HEK293 (cell line): ENCODE results near the gene HPSE2.

Source experiments
- CTCF ChIA-PET: fragments of 350-600 bp; formaldehyde crosslinking; extraction: SDS; loops from one replicate; lab custom pipeline; 2021; ENCODE audit warnings: antibody characterized with exemption; lab: Yijun Ruan, JAX
- POLR2A ChIA-PET: fragments of 300-600 bp; formaldehyde crosslinking; extraction: SDS; loops from one replicate; lab custom pipeline; 2020; ENCODE audit warnings: antibody characterized with exemption, inconsistent platforms; lab: Yijun Ruan, JAX
- H3K27ac ChIP-seq: fragments of 200-500 bp; sonication (Bioruptor generic); 2 replicates; pipeline ENCODE4 v1.5.1; 2014; ENCODE audit warnings: low read depth, low read length, control low read depth, inconsistent platforms; ENCODE audit errors: extremely low read depth
- H3K36me3 ChIP-seq, 2 experiments: fragments of 200-500 bp in 1 of 2; sonication (Bioruptor generic) in 1 of 2; 1 replicate in 1 of 2; 2 replicates in 1 of 2; pipeline ENCODE4 v1.5.1; 2014 to 2017; ENCODE audit warnings: inconsistent platforms in 2 of 2, low read length in 2 of 2; ENCODE audit not compliant: control insufficient read depth in 2 of 2, insufficient read depth in 1 of 2
- H3K4me1 ChIP-seq: fragments of 200-500 bp; sonication (Bioruptor generic); 2 replicates; pipeline ENCODE4 v1.5.1; 2014; ENCODE audit warnings: mild to moderate bottlenecking, low read length, inconsistent platforms; ENCODE audit not compliant: control insufficient read depth, insufficient read depth
- H3K4me3 ChIP-seq: 2 replicates; pipeline ENCODE4 v1.5.1; 2011; ENCODE audit warnings: low read depth, mild to moderate bottlenecking, control low read depth, low read length, moderate library complexity
- H3K9me3 ChIP-seq: fragments of 200-500 bp; sonication (Bioruptor generic); 2 replicates; pipeline ENCODE4 v1.5.1; 2014; ENCODE audit warnings: low read depth, low read length, inconsistent platforms; ENCODE audit not compliant: control insufficient read depth, insufficient read depth
- BCL11A ChIP-seq: fragments of 450-650 bp; formaldehyde crosslinking; IDR thresholded peaks from 2 replicates; pipeline ENCODE4 v1.5.1; 2016; ENCODE audit warnings: low read depth, missing biosample characterization, missing genetic modification characterization
- IKZF3 ChIP-seq: fragments of 450-650 bp; IDR thresholded peaks from 2 replicates; pipeline ENCODE4 v1.5.0; 2018; ENCODE audit warnings: missing biosample characterization, mild to moderate bottlenecking, missing genetic modification characterization, moderate library complexity
- KLF10 ChIP-seq: fragments of 450-650 bp; IDR thresholded peaks from 2 replicates; pipeline ENCODE4 v1.5.1; 2018; ENCODE audit warnings: missing biosample characterization, mild to moderate bottlenecking, missing genetic modification characterization
- KLF16 ChIP-seq: fragments of 450-650 bp; formaldehyde crosslinking; IDR thresholded peaks from 2 replicates; pipeline ENCODE4 v1.5.1; 2017; ENCODE audit warnings: missing biosample characterization, missing genetic modification characterization
- RBAK ChIP-seq: fragments of 450-650 bp; formaldehyde crosslinking; IDR thresholded peaks from 2 replicates; pipeline ENCODE4 v1.5.1; 2016; ENCODE audit warnings: missing biosample characterization, missing genetic modification characterization
- SALL2 ChIP-seq: fragments of 450-650 bp; formaldehyde crosslinking; IDR thresholded peaks from 2 replicates; pipeline ENCODE4 v1.5.0; 2017; ENCODE audit warnings: missing biosample characterization, mild to moderate bottlenecking, missing genetic modification characterization, borderline replicate concordance
- SCRT1 ChIP-seq: fragments of 450-650 bp; formaldehyde crosslinking; IDR thresholded peaks from 2 replicates; pipeline ENCODE4 v1.5.1; 2016; ENCODE audit warnings: missing biosample characterization, missing genetic modification characterization, borderline replicate concordance
- SCRT2 ChIP-seq: fragments of 450-650 bp; formaldehyde crosslinking; IDR thresholded peaks from 2 replicates; pipeline ENCODE4 v1.5.1; 2016; ENCODE audit warnings: missing biosample characterization, missing genetic modification characterization
- SETDB1 ChIP-seq: IDR thresholded peaks from one replicate; pipeline ENCODE4 v1.6.1; 2017; ENCODE audit warnings: mild to moderate bottlenecking, low read length, moderate library complexity, mixed read lengths; ENCODE audit not compliant: insufficient read length
- ZBTB1 ChIP-seq: fragments of 450-650 bp; formaldehyde crosslinking; IDR thresholded peaks from 2 replicates; pipeline ENCODE4 v1.5.1; 2016; ENCODE audit warnings: missing biosample characterization, missing genetic modification characterization
- ZBTB17 ChIP-seq: fragments of 450-650 bp; formaldehyde crosslinking; IDR thresholded peaks from 2 replicates; pipeline ENCODE4 v1.5.1; 2016; ENCODE audit warnings: missing biosample characterization, missing genetic modification characterization
- ZBTB8A ChIP-seq: fragments of 450-650 bp; formaldehyde crosslinking; IDR thresholded peaks from 2 replicates; pipeline ENCODE4 v1.5.1; 2016; ENCODE audit warnings: missing biosample characterization, missing genetic modification characterization
- ZNF174 ChIP-seq: fragments of 450-650 bp; formaldehyde crosslinking; IDR thresholded peaks from 2 replicates; pipeline ENCODE4 v1.5.0; 2017; ENCODE audit warnings: missing biosample characterization, mild to moderate bottlenecking, missing genetic modification characterization
- ZNF221 ChIP-seq: fragments of 450-650 bp; formaldehyde crosslinking; IDR thresholded peaks from 2 replicates; pipeline ENCODE4 v1.5.1; 2017; ENCODE audit warnings: missing biosample characterization, missing genetic modification characterization, borderline replicate concordance
- ZNF302 ChIP-seq: fragments of 450-650 bp; formaldehyde crosslinking; IDR thresholded peaks from 2 replicates; pipeline ENCODE4 v1.5.1; 2016; ENCODE audit warnings: missing biosample characterization, missing genetic modification characterization, low read depth
- ZNF335 ChIP-seq: fragments of 450-650 bp; formaldehyde crosslinking; conservative IDR thresholded peaks from 2 replicates; pipeline ENCODE4 v1.5.1; 2016; ENCODE audit warnings: missing biosample characterization, missing genetic modification characterization
- ZNF341 ChIP-seq: fragments of 450-650 bp; formaldehyde crosslinking; IDR thresholded peaks from 2 replicates; pipeline ENCODE4; 2016; ENCODE audit warnings: low read depth, missing biosample characterization, missing genetic modification characterization
- ZNF350 ChIP-seq: fragments of 450-650 bp; formaldehyde crosslinking; IDR thresholded peaks from 2 replicates; pipeline ENCODE4 v1.5.0; 2017; ENCODE audit warnings: missing biosample characterization, mild to moderate bottlenecking, missing genetic modification characterization
- ZNF423 ChIP-seq: fragments of 450-650 bp; formaldehyde crosslinking; IDR thresholded peaks from 2 replicates; pipeline ENCODE4 v1.5.1; 2016; ENCODE audit warnings: missing biosample characterization, missing genetic modification characterization
- ZNF510 ChIP-seq: fragments of 450-650 bp; formaldehyde crosslinking; IDR thresholded peaks from 2 replicates; pipeline ENCODE4 v1.5.1; 2018; ENCODE audit warnings: mild to moderate bottlenecking, missing genetic modification characterization, missing biosample characterization; ENCODE audit not compliant: insufficient replicate concordance
- ZNF610 ChIP-seq: fragments of 450-650 bp; formaldehyde crosslinking; IDR thresholded peaks from 2 replicates; pipeline ENCODE4 v1.5.1; 2016; ENCODE audit warnings: missing biosample characterization, missing genetic modification characterization, borderline replicate concordance
- ZNF629 ChIP-seq: fragments of 450-650 bp; formaldehyde crosslinking; IDR thresholded peaks from 2 replicates; pipeline ENCODE4 v1.5.1; 2017; ENCODE audit warnings: missing biosample characterization, missing genetic modification characterization
- ZNF654 ChIP-seq: fragments of 450-650 bp; formaldehyde crosslinking; IDR thresholded peaks from 2 replicates; pipeline ENCODE4 v1.5.1; 2016; ENCODE audit warnings: low read depth, missing biosample characterization, missing genetic modification characterization
- ZNF658 ChIP-seq: fragments of 450-650 bp; formaldehyde crosslinking; IDR thresholded peaks from 2 replicates; pipeline ENCODE4; 2016; ENCODE audit warnings: missing biosample characterization, missing genetic modification characterization
- ZNF701 ChIP-seq: fragments of 450-650 bp; formaldehyde crosslinking; IDR thresholded peaks from 2 replicates; pipeline ENCODE4 v1.5.1; 2016; ENCODE audit warnings: missing biosample characterization, missing genetic modification characterization
- ZSCAN23 ChIP-seq: fragments of 450-650 bp; formaldehyde crosslinking; IDR thresholded peaks from 2 replicates; pipeline ENCODE4 v1.5.1; 2016; ENCODE audit warnings: missing biosample characterization, missing genetic modification characterization
- TF ChIP-seq, protein P1 (sequence below): fragments of 450-650 bp; formaldehyde crosslinking; IDR thresholded peaks from 2 replicates; pipeline ENCODE4 v1.5.1; 2016; ENCODE audit warnings: missing biosample characterization, missing genetic modification characterization
- TF ChIP-seq, protein P2 (sequence below): fragments of 450-650 bp; formaldehyde crosslinking; IDR thresholded peaks from 2 replicates; pipeline ENCODE4 v1.5.1; 2016; ENCODE audit warnings: missing biosample characterization, missing genetic modification characterization
- TF ChIP-seq, protein P3 (sequence below): fragments of 450-650 bp; IDR thresholded peaks from 2 replicates; pipeline ENCODE4 v1.5.1; 2018; ENCODE audit warnings: missing biosample characterization, mild to moderate bottlenecking, missing genetic modification characterization
- TF ChIP-seq, protein P4 (sequence below): fragments of 450-650 bp; formaldehyde crosslinking; IDR thresholded peaks from 2 replicates; pipeline ENCODE4 v1.5.1; 2016; ENCODE audit warnings: missing biosample characterization, missing genetic modification characterization
- TF ChIP-seq, protein P5 (sequence below): fragments of 450-650 bp; formaldehyde crosslinking; IDR thresholded peaks from 2 replicates; pipeline ENCODE4; 2016; ENCODE audit warnings: missing biosample characterization, missing genetic modification characterization

HPSE2 gene

DNA sequence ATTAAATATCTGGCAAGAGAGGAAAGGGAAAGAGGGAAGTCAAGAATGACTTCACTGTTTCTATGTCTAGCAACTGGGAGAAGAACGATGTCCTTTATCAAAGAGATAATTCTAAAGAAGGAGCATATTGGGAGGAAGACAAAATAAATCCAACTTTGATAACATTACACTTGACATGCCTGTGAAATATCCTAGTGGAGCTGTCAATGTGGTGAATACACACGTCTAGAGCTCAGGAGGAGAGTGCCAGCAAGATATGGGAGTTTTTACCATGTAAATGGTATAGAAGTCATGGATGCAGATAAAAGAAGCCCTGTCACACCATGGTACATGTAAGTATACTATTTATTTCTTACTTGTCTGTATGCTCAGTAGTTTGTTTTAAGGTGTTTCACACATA, 356.7 kb downstream of the HPSE2 start:
- ChIA-PET CTCF (interaction anchor here (0.5 to 1.0 kb wide), 3 partner anchors 21 to 1865 kb away, joined by 3 read pairs; no protein-coding TSS in a partner anchor), POLR2A (no interaction called here)
- no peaks in the 10 kb centered on the region for H3K4me1 ChIP-seq
- H3K27ac ChIP-seq, result no peak overlapping the region
- H3K4me3 ChIP-seq, result no peak overlapping the region
- TF ChIP-seq ZSCAN23 (tag by site-specific recombination), result no peak
- TF ChIP-seq, protein P1, sequence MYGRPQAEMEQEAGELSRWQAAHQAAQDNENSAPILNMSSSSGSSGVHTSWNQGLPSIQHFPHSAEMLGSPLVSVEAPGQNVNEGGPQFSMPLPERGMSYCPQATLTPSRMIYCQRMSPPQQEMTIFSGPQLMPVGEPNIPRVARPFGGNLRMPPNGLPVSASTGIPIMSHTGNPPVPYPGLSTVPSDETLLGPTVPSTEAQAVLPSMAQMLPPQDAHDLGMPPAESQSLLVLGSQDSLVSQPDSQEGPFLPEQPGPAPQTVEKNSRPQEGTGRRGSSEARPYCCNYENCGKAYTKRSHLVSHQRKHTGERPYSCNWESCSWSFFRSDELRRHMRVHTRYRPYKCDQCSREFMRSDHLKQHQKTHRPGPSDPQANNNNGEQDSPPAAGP, result no peak
- TF ChIP-seq, protein P2, sequence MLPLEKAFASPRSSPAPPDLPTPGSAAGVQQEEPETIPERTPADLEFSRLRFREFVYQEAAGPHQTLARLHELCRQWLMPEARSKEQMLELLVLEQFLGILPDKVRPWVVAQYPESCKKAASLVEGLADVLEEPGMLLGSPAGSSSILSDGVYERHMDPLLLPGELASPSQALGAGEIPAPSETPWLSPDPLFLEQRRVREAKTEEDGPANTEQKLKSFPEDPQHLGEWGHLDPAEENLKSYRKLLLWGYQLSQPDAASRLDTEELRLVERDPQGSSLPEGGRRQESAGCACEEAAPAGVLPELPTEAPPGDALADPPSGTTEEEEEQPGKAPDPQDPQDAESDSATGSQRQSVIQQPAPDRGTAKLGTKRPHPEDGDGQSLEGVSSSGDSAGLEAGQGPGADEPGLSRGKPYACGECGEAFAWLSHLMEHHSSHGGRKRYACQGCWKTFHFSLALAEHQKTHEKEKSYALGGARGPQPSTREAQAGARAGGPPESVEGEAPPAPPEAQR (tag by site-specific recombination), result no peak
- TF ChIP-seq ZNF654 (tag by site-specific recombination), result no peak
- no peak for TF ChIP-seq ZNF510 (tag by site-specific recombination)
- TF ChIP-seq, protein P3, sequence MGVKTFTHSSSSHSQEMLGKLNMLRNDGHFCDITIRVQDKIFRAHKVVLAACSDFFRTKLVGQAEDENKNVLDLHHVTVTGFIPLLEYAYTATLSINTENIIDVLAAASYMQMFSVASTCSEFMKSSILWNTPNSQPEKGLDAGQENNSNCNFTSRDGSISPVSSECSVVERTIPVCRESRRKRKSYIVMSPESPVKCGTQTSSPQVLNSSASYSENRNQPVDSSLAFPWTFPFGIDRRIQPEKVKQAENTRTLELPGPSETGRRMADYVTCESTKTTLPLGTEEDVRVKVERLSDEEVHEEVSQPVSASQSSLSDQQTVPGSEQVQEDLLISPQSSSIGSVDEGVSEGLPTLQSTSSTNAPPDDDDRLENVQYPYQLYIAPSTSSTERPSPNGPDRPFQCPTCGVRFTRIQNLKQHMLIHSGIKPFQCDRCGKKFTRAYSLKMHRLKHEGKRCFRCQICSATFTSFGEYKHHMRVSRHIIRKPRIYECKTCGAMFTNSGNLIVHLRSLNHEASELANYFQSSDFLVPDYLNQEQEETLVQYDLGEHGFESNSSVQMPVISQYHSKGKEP (tag by site-specific recombination), result no peak
- no peak for TF ChIP-seq BCL11A (tag by site-specific recombination)
- TF ChIP-seq ZNF174, result no peak
- TF ChIP-seq RBAK (tag by site-specific recombination), result no peak
- no peak for TF ChIP-seq ZNF350 (tag by site-specific recombination)
- no peak for TF ChIP-seq ZNF610
- TF ChIP-seq ZBTB8A (tag by site-specific recombination), result no peak
- TF ChIP-seq KLF16 (tag by site-specific recombination), result no peak
- TF ChIP-seq ZNF658, result no peak
- TF ChIP-seq, protein P4, sequence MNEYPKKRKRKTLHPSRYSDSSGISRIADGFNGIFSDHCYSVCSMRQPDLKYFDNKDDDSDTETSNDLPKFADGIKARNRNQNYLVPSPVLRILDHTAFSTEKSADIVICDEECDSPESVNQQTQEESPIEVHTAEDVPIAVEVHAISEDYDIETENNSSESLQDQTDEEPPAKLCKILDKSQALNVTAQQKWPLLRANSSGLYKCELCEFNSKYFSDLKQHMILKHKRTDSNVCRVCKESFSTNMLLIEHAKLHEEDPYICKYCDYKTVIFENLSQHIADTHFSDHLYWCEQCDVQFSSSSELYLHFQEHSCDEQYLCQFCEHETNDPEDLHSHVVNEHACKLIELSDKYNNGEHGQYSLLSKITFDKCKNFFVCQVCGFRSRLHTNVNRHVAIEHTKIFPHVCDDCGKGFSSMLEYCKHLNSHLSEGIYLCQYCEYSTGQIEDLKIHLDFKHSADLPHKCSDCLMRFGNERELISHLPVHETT (tag by site-specific recombination), result no peak
- no peak for TF ChIP-seq ZNF221 (tag by site-specific recombination)
- TF ChIP-seq ZBTB1 (tag by site-specific recombination), result no peak
- TF ChIP-seq, protein P5, sequence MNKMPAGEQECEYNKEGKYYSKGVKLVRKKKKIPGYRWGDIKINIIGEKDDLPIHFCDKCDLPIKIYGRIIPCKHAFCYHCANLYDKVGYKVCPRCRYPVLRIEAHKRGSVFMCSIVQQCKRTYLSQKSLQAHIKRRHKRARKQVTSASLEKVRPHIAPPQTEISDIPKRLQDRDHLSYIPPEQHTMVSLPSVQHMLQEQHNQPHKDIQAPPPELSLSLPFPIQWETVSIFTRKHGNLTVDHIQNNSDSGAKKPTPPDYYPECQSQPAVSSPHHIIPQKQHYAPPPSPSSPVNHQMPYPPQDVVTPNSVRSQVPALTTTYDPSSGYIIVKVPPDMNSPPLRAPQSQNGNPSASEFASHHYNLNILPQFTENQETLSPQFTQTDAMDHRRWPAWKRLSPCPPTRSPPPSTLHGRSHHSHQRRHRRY (tag by site-specific recombination), result no peak
- TF ChIP-seq ZNF335, result no peak
- no peaks in the 10 kb centered on the region for H3K36me3 ChIP-seq
- H3K9me3 ChIP-seq, result no peaks in the 10 kb centered on the region

DNA sequence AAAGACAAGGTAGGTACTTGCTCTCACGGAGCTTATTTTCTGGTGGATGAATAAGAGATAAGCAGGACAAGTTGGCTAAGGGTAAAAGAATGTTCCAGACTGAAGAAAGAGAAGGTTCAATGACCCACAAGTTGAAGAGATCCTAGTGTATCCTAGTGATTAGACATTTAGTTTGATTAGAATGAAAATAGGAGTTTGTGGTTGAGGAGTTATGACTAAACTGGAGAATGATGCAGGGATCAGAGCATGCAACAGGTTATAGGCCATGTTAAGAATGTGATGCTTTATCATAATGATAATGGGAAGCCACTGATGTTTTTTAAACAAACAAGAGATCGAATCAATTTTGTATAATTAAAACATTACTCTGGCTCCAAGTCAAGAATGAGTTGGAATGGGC, 357.2 kb downstream of the HPSE2 start:
- no peaks in the 10 kb centered on the region for H3K4me1 ChIP-seq
- no peak overlapping the region for H3K4me3 ChIP-seq
- no peaks in the 10 kb centered on the region for H3K9me3 ChIP-seq
- ChIA-PET CTCF (no interaction called here), POLR2A (no interaction called here)
- peak; percentile 63 for TF ChIP-seq SCRT2 (tag by site-specific recombination)
- TF ChIP-seq ZBTB8A (tag by site-specific recombination), result no peak
- no peak for TF ChIP-seq KLF10 (tag by site-specific recombination)
- TF ChIP-seq SETDB1, result no peak
- no peak for TF ChIP-seq ZNF423 (tag by site-specific recombination)
- no peak for TF ChIP-seq SALL2
- TF ChIP-seq ZBTB17 (tag by site-specific recombination), result no peak
- TF ChIP-seq ZNF302, result no peak
- no peak for TF ChIP-seq IKZF3 (tag by site-specific recombination)
- no peak for TF ChIP-seq ZNF341
- TF ChIP-seq ZNF701 (tag by site-specific recombination), result no peak
- TF ChIP-seq SCRT1 (tag by site-specific recombination), result peak; percentile 27; the same call in 1 of the 2 replicates
- TF ChIP-seq ZNF629, result no peak
- no peak overlapping the region for H3K27ac ChIP-seq
- no peaks in the 10 kb centered on the region for H3K36me3 ChIP-seq
